Measurements from ENCODE around the gene LMNA. TPM values are rescaled to one million over a fixed set of nuclear protein-coding genes. Genes with fewer than 3 reads are reported as not detected.
"Not testable (repeated sequence)": the region's sequence is repeated elsewhere in the genome, so short reads cannot be mapped to it uniquely, and the experiment has no call there.

Gene LMNA
- total and polyA plus RNA-seq, 7 donors, result 114 to 392 (median 237) TPM

DNA sequence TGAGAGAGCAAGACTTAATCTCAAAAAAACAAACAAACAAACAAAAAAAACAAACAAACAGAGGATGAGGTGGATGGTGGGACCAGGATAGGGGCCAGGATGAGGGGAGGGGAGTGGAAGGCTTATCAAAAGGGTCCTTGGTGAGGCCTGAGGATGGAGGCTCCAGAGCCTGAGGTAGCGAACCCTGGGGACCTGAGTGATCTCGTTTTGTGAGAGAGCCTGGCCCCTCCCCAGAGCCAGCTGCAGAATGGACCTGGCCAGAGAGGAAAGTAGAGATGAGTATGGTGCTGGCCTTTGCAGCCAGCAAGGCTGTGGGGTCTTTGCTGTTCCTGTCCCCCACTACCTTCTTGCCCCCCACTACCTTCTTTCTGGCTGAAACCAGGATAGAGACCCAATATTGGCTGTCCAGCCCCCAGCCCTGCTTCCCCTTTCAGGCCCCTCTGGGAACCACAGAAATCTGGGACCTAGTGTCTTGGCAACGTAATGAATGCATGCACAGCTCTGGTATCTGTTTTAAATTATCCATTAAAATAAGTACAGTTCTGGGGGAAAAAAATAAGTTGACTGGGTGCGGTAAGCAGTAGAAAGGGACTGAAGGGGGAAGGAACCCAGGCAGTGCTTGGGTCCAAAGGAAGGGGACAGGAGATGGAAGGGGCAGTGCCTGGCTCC lies 1.1 kb upstream of the LMNA start:
- DNase-seq (no peak), ATAC-seq (no peak)
- no peaks in the 10 kb centered on the region for H3K36me3 ChIP-seq (ENCODE audit: insufficient read depth in 1 of 2, low read depth in 1 of 2)
- H3K4me1 ChIP-seq, result peaks cover 49% of the 10 kb centered on the region
- intact Hi-C loops (cut with DNase I), result no loop called here
- H3K4me3 ChIP-seq, result peak overlapping the region; percentile 99
- H3K27ac ChIP-seq, result peak overlapping the region; percentile 99
- no peaks in the 10 kb centered on the region for H3K9me3 ChIP-seq
- no peaks in the 10 kb centered on the region for H3K27me3 ChIP-seq (ENCODE audit: insufficient read depth in 3 of 3, low read length in 2 of 3)
- WGBS, 3 donors, result 42 to 53% (median 43%) methylated on average over 4 of the region's 4 CpGs
- TF ChIP-seq, protein P1, sequence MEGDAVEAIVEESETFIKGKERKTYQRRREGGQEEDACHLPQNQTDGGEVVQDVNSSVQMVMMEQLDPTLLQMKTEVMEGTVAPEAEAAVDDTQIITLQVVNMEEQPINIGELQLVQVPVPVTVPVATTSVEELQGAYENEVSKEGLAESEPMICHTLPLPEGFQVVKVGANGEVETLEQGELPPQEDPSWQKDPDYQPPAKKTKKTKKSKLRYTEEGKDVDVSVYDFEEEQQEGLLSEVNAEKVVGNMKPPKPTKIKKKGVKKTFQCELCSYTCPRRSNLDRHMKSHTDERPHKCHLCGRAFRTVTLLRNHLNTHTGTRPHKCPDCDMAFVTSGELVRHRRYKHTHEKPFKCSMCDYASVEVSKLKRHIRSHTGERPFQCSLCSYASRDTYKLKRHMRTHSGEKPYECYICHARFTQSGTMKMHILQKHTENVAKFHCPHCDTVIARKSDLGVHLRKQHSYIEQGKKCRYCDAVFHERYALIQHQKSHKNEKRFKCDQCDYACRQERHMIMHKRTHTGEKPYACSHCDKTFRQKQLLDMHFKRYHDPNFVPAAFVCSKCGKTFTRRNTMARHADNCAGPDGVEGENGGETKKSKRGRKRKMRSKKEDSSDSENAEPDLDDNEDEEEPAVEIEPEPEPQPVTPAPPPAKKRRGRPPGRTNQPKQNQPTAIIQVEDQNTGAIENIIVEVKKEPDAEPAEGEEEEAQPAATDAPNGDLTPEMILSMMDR (IDR thresholded peaks at IDR 0.05), result no peak

DNA sequence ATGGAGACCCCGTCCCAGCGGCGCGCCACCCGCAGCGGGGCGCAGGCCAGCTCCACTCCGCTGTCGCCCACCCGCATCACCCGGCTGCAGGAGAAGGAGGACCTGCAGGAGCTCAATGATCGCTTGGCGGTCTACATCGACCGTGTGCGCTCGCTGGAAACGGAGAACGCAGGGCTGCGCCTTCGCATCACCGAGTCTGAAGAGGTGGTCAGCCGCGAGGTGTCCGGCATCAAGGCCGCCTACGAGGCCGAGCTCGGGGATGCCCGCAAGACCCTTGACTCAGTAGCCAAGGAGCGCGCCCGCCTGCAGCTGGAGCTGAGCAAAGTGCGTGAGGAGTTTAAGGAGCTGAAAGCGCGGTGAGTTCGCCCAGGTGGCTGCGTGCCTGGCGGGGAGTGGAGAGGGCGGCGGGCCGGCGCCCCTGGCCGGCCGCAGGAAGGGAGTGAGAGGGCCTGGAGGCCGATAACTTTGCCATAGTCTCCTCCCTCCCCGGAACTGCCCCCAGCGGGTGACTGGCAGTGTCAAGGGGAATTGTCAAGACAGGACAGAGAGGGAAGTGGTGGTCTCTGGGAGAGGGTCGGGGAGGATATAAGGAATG lies 505 bp downstream of the LMNA start:
- Histone ChIP-seq H3K9me3 (no peaks in the 10 kb centered on the region), H3K4me3 (peak overlapping the region; percentile 99), H3K36me3 (ENCODE audit: insufficient read depth in 1 of 2, low read depth in 1 of 2) (no peaks in the 10 kb centered on the region), H3K27ac (peak overlapping the region; percentile 99), H3K27me3 (ENCODE audit: insufficient read depth in 3 of 3, low read length in 2 of 3) (no peaks in the 10 kb centered on the region), H3K4me1 (peaks cover 54% of the 10 kb centered on the region)
- whole genome bisulfite sequencing, 3 donors, result 0 to 1% (median 0%) methylated on average over 38 to 49 of the region's 49 CpGs
- TF ChIP-seq, protein P1 (IDR thresholded peaks at IDR 0.05), result no peak
- ATAC-seq (peak; percentile 15 to 44 (median 36)), DNase-seq (peak; percentile 56 to 72)
- intact Hi-C loops (cut with DNase I), result no loop called here

DNA sequence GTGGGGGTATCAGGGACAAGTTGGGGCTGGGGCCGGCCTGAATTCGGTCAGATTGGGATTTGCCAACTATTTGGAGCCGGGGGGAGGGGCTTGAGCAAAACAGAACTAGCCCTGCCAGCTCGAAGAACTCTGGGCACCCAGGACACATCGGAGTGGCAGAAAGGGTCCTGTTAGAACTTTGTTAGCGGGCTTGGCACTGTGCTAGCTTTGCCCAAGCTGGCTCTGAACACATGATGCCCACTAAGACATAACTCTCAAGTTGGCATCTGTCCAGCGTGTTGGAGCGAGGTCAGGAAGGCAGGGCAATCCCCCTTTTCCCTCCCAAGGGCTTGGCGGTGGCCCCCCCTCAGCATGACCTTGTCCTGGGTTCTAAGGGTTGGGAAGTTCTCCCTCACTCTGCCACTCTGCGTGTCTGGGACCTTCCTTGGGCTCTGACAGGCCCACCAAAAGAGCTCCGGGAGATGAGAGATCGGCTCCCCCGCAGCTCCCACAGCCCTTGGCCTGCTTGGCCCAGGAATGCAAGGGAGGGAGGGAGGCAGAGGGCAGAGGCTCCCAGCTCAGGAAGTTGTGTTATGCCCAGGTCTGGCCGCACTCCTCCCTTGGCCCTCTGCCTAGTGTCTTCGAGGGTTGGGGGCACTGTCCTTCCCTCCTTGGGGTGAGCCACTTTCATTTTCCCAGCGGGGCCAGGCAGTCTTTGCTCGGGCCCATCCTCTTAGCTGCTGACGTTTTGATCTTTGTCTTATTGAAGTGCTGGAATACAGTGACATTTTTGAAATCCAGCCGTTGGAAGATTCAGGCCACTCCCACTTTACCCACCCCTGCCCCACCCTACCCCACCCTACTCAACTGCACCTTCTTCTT lies 1.2 kb downstream of the LMNA start:
- Histone ChIP-seq H3K27me3 (ENCODE audit: insufficient read depth in 3 of 3, low read length in 2 of 3) (no peaks in the 10 kb centered on the region), H3K27ac (peak overlapping the region; percentile 99), H3K9me3 (no peaks in the 10 kb centered on the region), H3K4me3 (peak overlapping the region; percentile 99), H3K36me3 (ENCODE audit: insufficient read depth in 1 of 2, low read depth in 1 of 2) (no peaks in the 10 kb centered on the region), H3K4me1 (peaks cover 61% of the 10 kb centered on the region)
- ATAC-seq (peak; percentile 32 to 55 (median 46)), DNase-seq (peak; percentile 75 to 88)
- TF ChIP-seq, protein P1 (IDR thresholded peaks at IDR 0.05), result no peak
- intact Hi-C loops (cut with DNase I), result no loop called here
- WGBS, 3 donors, result 0 to 1% (median 1%) methylated on average over 19 of the region's 19 CpGs

DNA sequence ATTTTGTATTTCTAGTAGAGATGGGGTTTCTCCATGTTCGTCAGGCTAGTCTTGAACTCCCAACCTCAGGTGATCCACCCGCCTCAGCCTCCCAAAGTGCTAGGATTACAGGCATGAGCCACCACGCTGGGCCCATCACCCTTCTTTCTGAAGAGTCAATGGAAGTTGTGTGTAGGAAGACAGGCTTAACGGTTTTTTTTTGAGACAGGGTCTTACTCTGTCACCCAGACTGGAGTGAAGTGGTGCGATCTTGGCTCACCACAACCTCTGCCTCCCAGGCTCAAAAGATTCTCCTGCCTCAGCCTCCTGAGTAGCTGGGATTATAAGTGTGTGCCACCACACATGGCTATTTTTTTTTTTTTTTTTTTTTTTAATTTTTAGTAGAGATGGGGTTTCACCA lies 2.2 kb downstream of the LMNA start:
- peak overlapping the region; percentile 99 for H3K4me3 ChIP-seq
- ATAC-seq; H3K9me3 ChIP-seq; H3K27me3 ChIP-seq (ENCODE audit: insufficient read depth in 3 of 3, low read length in 2 of 3); H3K36me3 ChIP-seq (ENCODE audit: insufficient read depth in 1 of 2, low read depth in 1 of 2); intact Hi-C loops (cut with DNase I); DNase-seq: not testable (repeated sequence)
- peak overlapping the region; percentile 99 for H3K27ac ChIP-seq
- WGBS, 3 donors, result 26 to 43% (median 35%) methylated on average over 5 of the region's 5 CpGs
- peaks cover 69% of the 10 kb centered on the region for H3K4me1 ChIP-seq

Data from psoas muscle (tissue), 8 donors.